Activated CD4-positive, alpha-beta T cell treated with anti-CD3 and anti-CD28 coated beads, Interleukin-2, amount 10 ng/mL, durations not matched to agents 7 days and 5 days (primary cell): ENCODE data around the gene SH3RF2. TPM values are rescaled to one million over a fixed set of nuclear protein-coding genes. Genes with fewer than 3 reads are reported as not detected.

Source experiments
- CTCF ChIA-PET: fragments of 350-600 bp; sonication (Branson Sonifier 250); formaldehyde crosslinking; loops from one replicate; lab custom pipeline; 2021; ENCODE audit warnings: antibody characterized with exemption; lab: Charles Lee
- POLR2A ChIA-PET: fragments of 350-600 bp; sonication (Branson Sonifier 250); formaldehyde crosslinking; loops from one replicate; lab custom pipeline; 2021; ENCODE audit warnings: antibody characterized with exemption; lab: Charles Lee
- DNase-seq: peaks from one replicate; pipeline ENCODE4 v3.0.0-alpha.2; 2020
- H3K27ac Mint-ChIP-seq: one replicate; pipeline ENCODE4 v1.8.0; 2021; ENCODE audit warnings: mild to moderate bottlenecking, moderate library complexity, mixed read lengths
- H3K27me3 Mint-ChIP-seq: one replicate; pipeline ENCODE4 v1.8.0; 2021; ENCODE audit warnings: mixed read lengths
- H3K36me3 Mint-ChIP-seq: one replicate; pipeline ENCODE4 v1.8.0; 2021; ENCODE audit warnings: low read depth, mixed read lengths
- H3K4me1 Mint-ChIP-seq: one replicate; pipeline ENCODE4 v1.8.0; 2021; ENCODE audit warnings: mixed read lengths
- H3K4me3 Mint-ChIP-seq: one replicate; pipeline ENCODE4 v1.8.0; 2021; ENCODE audit warnings: mild to moderate bottlenecking, moderate library complexity, mixed read lengths
- H3K9me3 Mint-ChIP-seq: one replicate; pipeline ENCODE4 v1.8.0; 2021; ENCODE audit warnings: mixed read lengths
- total RNA-seq, 2 experiments: library from RNA; stranded (reverse); gene quantifications; one replicate each; pipeline ENCODE4 v1.2.3, GENCODE V29; 2021

The SH3RF2 gene
- total RNA-seq, 2 experiments from 2014 or later, result 0.27 to 0.40 TPM

- CTCF ChIA-PET, result no interaction called here
- no peak overlapping the region for H3K4me3 Mint-ChIP-seq
- POLR2A ChIA-PET, result interaction anchor here (0.6 kb wide), 1 partner anchor 109 kb away, joined by 3 read pairs; no protein-coding TSS in a partner anchor
- peaks cover 10% of the 10 kb centered on the region for H3K27me3 Mint-ChIP-seq
- no peaks in the 10 kb centered on the region for H3K9me3 Mint-ChIP-seq
- no peaks in the 10 kb centered on the region for H3K36me3 Mint-ChIP-seq
- H3K27ac Mint-ChIP-seq, result no peak overlapping the region
- DNase-seq, result no peak
- no peaks in the 10 kb centered on the region for H3K4me1 Mint-ChIP-seq
Measured at GRCh38 chr5:145911164-145911563, 25.2 kb upstream of the SH3RF2 start.

GRCh38 chr5:145912019-145912418, 24.4 kb upstream of the SH3RF2 start:
- H3K4me1 Mint-ChIP-seq, result no peaks in the 10 kb centered on the region
- H3K27me3 Mint-ChIP-seq, result peaks cover 10% of the 10 kb centered on the region
- ChIA-PET CTCF (no interaction called here), POLR2A (no interaction called here)
- no peak overlapping the region for H3K27ac Mint-ChIP-seq
- H3K9me3 Mint-ChIP-seq, result no peaks in the 10 kb centered on the region
- H3K36me3 Mint-ChIP-seq, result no peaks in the 10 kb centered on the region
- no peak overlapping the region for H3K4me3 Mint-ChIP-seq
- DNase-seq, result no peak

DNA sequence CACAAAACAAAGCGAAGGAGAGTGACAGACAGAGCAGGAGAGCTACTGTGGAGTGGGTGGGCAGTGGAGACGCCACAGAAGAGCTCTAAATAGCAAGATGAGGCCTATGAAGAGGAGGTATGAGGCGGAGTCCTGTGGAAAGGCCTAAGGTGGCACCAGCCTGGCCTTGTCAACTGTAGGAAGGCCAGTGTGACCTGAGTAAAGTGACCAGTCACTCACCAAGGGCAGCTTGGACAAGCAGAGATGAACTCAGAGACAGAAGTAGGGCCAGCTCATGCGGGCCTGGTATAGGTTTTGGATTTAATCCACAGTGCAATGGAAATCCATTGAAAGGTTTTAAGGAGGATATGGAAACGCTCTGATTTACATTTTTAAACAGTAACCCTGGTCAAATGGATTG, 23.8 kb upstream of the SH3RF2 start:
- Mint-ChIP-seq H3K27me3 (peaks cover 8% of the 10 kb centered on the region), H3K36me3 (no peaks in the 10 kb centered on the region), H3K9me3 (no peaks in the 10 kb centered on the region), H3K27ac (no peak overlapping the region), H3K4me1 (no peaks in the 10 kb centered on the region), H3K4me3 (no peak overlapping the region)
- no peak for DNase-seq
- ChIA-PET CTCF (no interaction called here), POLR2A (no interaction called here)

DNA sequence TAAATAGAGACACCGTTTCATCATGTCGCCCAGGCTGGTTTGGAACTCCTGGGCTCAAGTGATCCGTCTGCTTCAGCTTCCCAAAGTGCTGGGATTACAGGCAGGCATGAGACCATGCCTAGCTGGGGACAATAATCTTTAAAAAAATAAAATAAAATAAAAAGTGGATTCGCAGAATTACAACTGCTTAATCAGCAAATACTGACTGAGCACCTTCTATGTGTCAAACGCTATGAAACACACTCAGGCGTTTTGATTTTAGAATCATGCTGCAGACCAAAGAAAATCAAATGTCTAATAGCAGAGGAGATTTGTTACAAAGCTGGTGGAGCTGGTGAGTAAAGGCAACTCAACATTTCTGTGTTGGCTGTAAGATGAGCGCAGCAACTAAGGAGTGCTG, 22.7 kb upstream of the SH3RF2 start:
- DNase-seq, result no peak
- Mint-ChIP-seq H3K27ac (no peak overlapping the region), H3K27me3 (peaks cover 5% of the 10 kb centered on the region), H3K9me3 (no peaks in the 10 kb centered on the region), H3K36me3 (no peaks in the 10 kb centered on the region), H3K4me1 (no peaks in the 10 kb centered on the region), H3K4me3 (no peak overlapping the region)
- POLR2A ChIA-PET, result interaction anchor here (0.8 kb wide), 1 partner anchor 112 kb away, joined by 5 read pairs; no protein-coding TSS in a partner anchor
- CTCF ChIA-PET, result no interaction called here

GRCh38 chr5:145915970-145916638, 20.3 kb upstream of the SH3RF2 start:
- Mint-ChIP-seq H3K4me3 (no peak overlapping the region), H3K9me3 (no peaks in the 10 kb centered on the region), H3K4me1 (no peaks in the 10 kb centered on the region), H3K27me3 (no peaks in the 10 kb centered on the region), H3K36me3 (no peaks in the 10 kb centered on the region), H3K27ac (no peak overlapping the region)
- DNase-seq, result no peak
- ChIA-PET CTCF (no interaction called here), POLR2A (no interaction called here)

GRCh38 chr5:145917288-145917687, 19.1 kb upstream of the SH3RF2 start:
- H3K4me1 Mint-ChIP-seq, result no peaks in the 10 kb centered on the region
- no peaks in the 10 kb centered on the region for H3K27me3 Mint-ChIP-seq
- no peak overlapping the region for H3K4me3 Mint-ChIP-seq
- ChIA-PET CTCF (no interaction called here), POLR2A (no interaction called here)
- no peaks in the 10 kb centered on the region for H3K36me3 Mint-ChIP-seq
- no peaks in the 10 kb centered on the region for H3K9me3 Mint-ChIP-seq
- no peak for DNase-seq
- no peak overlapping the region for H3K27ac Mint-ChIP-seq

DNA sequence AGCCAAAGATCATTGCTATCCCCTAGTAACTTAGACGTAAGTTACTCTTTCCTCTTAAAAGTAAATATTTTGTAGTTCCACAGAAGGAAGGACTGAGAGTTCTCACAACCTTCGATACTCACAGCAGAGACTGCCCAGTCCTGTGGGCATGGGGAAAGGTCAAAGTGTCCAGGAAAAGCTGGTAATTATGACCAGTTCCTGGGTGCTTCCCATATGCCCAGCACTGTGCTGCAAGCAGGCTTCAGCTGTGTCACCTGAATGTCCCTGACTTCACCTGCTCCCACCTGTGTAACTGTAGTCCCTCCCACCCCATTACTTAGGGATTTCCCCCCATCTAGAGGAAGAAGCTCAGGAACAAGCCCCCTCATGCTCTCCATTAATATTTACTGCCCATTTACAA, 18.0 kb upstream of the SH3RF2 start:
- Mint-ChIP-seq H3K36me3 (no peaks in the 10 kb centered on the region), H3K4me1 (no peaks in the 10 kb centered on the region), H3K27me3 (no peaks in the 10 kb centered on the region), H3K27ac (no peak overlapping the region), H3K4me3 (no peak overlapping the region), H3K9me3 (no peaks in the 10 kb centered on the region)
- no peak for DNase-seq
- CTCF ChIA-PET, result no interaction called here
- POLR2A ChIA-PET, result interaction anchor here (0.7 kb wide), 1 partner anchor 43 kb away, joined by 3 read pairs; no protein-coding TSS in a partner anchor

DNA sequence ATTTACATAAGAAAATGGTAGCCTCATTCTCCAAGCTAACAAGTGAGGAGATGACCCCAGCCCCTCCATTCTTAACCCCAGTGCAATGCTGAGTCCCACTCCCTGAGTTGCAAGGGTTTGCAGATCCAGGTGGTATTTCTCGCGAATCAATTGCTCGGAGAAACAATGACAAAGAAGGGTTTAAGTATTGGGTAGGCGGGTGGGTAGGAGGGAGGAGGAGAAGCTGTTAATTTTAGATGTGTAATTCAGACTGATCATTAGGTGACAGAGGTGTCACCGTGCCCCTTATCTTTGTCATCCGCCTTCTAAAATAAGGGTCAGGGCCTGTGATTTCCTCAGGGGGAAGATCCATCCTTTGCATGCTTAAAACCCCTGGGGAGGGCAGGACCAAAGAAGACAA, 17.0 kb upstream of the SH3RF2 start:
- ChIA-PET CTCF (no interaction called here), POLR2A (no interaction called here)
- Mint-ChIP-seq H3K27ac (no peak overlapping the region), H3K4me1 (no peaks in the 10 kb centered on the region), H3K4me3 (no peak overlapping the region), H3K36me3 (no peaks in the 10 kb centered on the region), H3K27me3 (no peaks in the 10 kb centered on the region), H3K9me3 (no peaks in the 10 kb centered on the region)
- DNase-seq, result no peak

DNA sequence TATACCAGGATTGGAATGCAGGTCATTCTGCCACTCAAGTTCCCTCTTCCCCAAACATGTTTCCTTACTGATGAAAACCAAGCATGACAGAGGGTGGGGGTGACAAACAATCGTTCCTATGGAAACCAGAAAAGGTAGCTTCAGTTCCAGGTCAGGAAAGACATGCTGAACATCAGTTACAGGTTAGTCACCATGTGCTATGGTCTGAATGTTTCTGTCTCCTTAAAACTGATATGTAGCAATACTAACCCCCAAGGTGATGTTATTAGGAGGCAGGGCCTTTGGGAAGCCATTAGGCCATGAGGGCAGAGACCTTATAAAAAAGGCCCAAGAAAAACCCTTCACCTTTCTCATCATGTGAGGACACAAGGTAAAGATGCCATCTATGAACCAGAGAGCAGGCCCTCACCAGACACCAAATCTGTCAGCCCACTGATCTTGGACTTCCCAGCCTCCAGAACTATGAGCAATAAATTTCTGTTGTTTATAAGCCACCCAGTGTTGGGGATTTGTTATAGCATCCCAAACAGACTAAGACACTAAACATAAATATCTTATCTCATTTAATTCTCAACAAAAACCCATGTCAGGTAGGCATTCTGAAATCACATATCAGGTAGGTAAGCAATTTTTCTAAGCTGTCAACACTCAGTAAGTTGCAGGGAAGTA, 15.7 kb upstream of the SH3RF2 start:
- Mint-ChIP-seq H3K27ac (no peak overlapping the region), H3K27me3 (no peaks in the 10 kb centered on the region), H3K9me3 (no peaks in the 10 kb centered on the region), H3K36me3 (no peaks in the 10 kb centered on the region), H3K4me1 (no peaks in the 10 kb centered on the region), H3K4me3 (no peak overlapping the region)
- ChIA-PET CTCF (no interaction called here), POLR2A (no interaction called here)
- no peak for DNase-seq

DNA sequence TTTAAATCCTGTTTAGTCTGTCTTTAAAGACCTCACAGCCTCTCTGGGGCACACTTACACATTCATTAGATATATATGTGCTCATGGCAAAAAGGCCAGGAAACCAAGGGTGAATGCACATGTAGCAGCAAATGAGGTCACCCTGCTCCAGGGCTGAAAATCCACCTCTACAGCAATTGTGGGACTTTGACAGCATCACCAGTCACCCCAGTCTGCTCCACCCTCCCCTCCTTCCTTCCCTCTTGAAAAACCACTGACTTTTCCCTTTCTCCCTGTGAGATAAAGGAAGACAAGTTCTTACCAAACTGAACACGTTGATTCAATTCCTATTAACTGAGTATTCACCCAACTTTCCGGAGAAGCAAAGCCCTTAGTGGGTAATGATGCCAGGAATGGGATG, 15.2 kb upstream of the SH3RF2 start:
- no peak for DNase-seq
- Mint-ChIP-seq H3K4me1 (peaks cover 2% of the 10 kb centered on the region), H3K27me3 (no peaks in the 10 kb centered on the region), H3K36me3 (no peaks in the 10 kb centered on the region), H3K4me3 (no peak overlapping the region), H3K27ac (no peak overlapping the region), H3K9me3 (no peaks in the 10 kb centered on the region)
- ChIA-PET POLR2A (no interaction called here), CTCF (interaction anchor here (1.0 kb wide), 1 partner anchor 12 kb away, joined by 3 read pairs; no protein-coding TSS in a partner anchor)

DNA sequence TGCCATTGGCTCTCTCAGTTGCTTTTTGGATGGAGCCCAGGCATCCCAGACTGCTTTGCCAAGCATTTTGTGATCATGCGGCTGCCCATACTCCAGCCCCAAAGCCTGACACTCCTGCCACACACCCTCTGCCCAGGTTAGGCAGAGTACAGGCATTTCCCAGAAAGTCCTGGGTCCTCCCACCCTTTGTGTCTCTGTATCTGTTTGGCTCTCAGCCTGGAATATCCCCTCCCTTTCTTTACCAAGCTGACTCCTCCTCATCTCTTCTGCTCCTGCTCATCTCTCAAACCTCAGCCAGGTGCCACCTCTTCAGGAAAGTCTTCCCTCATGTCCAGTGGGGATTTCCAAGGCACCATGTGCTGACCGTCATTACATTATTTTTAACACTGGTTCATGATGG, 14.3 kb upstream of the SH3RF2 start:
- POLR2A ChIA-PET, result no interaction called here
- Mint-ChIP-seq H3K36me3 (no peaks in the 10 kb centered on the region), H3K9me3 (no peaks in the 10 kb centered on the region), H3K4me3 (no peak overlapping the region), H3K27me3 (no peaks in the 10 kb centered on the region), H3K4me1 (peaks cover 2% of the 10 kb centered on the region), H3K27ac (no peak overlapping the region)
- CTCF ChIA-PET, result interaction anchor here (1.0 kb wide), 1 partner anchor 13 kb away, joined by 3 read pairs; no protein-coding TSS in a partner anchor
- no peak for DNase-seq

- peaks cover 2% of the 10 kb centered on the region for H3K4me1 Mint-ChIP-seq
- no peaks in the 10 kb centered on the region for H3K36me3 Mint-ChIP-seq
- H3K27ac Mint-ChIP-seq, result no peak overlapping the region
- no peak overlapping the region for H3K4me3 Mint-ChIP-seq
- ChIA-PET CTCF (no interaction called here), POLR2A (no interaction called here)
- no peaks in the 10 kb centered on the region for H3K27me3 Mint-ChIP-seq
- no peaks in the 10 kb centered on the region for H3K9me3 Mint-ChIP-seq
- DNase-seq, result no peak
Measured at GRCh38 chr5:145923405-145923804, 13.0 kb upstream of the SH3RF2 start.

GRCh38 chr5:145924849-145925248, 11.5 kb upstream of the SH3RF2 start:
- Mint-ChIP-seq H3K27me3 (no peaks in the 10 kb centered on the region), H3K9me3 (no peaks in the 10 kb centered on the region), H3K4me1 (peaks cover 2% of the 10 kb centered on the region), H3K4me3 (no peak overlapping the region), H3K36me3 (no peaks in the 10 kb centered on the region), H3K27ac (no peak overlapping the region)
- ChIA-PET CTCF (no interaction called here), POLR2A (no interaction called here)
- DNase-seq, result no peak
